Raji (cell line): ENCODE results near the gene CFAP298.

ENCODE experiments used
- POLR2A ChIP-seq: IDR thresholded peaks from 2 replicates; pipeline ENCODE4 v1.6.1; 2011; ENCODE audit warnings: low read depth, low read length, control low read depth; ENCODE audit not compliant: insufficient read depth

The CFAP298 gene

DNA sequence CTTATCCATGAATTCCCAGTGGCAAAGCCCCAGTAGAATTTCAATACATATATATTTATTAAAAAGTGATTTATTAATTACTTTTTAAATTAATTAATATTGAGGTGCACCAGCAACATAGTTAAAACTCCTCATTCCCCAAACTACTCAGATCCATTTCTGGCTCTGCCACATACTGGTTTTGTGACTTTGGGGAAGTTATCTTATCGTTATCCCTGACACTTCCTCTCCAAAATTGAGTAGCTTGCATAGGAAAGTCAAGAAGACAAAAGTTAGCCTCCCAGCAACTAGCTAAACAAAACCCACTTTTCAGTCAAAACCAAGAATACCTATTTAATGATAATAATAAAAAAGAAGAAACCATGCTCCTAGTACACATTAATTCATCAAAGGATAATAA is 62.7 kb downstream of the CFAP298 start:
- TF ChIP-seq POLR2A = no peak
